ENCODE measurements around the gene STPG4. TPM values are rescaled to one million over a fixed set of nuclear protein-coding genes. Genes with fewer than 3 reads are reported as not detected.
A peak's percentile ranks its signal among the peaks of the same experiment; 100 is the strongest.

STPG4 gene
- total RNA-seq, 4 donors from 2014 or later: 0.30 to 2.6 (median 1.4) TPM; not detected in 1

- Histone ChIP-seq H3K27me3 (no peaks in the 10 kb centered on the region), H3K36me3 (peaks cover 0 to 3% (median 0%) of the 10 kb centered on the region in 3 donors), H3K4me1 (peaks cover 0 to 50% (median 24%) of the 10 kb centered on the region in 4 donors), H3K27ac (peak overlapping the region; percentile 97 to 100 (median 98)), H3K9me3 (no peaks in the 10 kb centered on the region), H3K4me3 (peak overlapping the region; percentile 60 to 96 (median 88))
- peak in 1 of 2 donors; percentile 38 for DNase-seq (ENCODE audit: low spot score in 2 of 2)
- WGBS, 2 donors: 1% methylated on average over 15 of the region's 15 CpGs
- TF ChIP-seq EP300 (IDR thresholded peaks at IDR 0.05) (peak in 1 of 2 donors; percentile 37), CTCF (IDR thresholded peaks at IDR 0.05) (no peak), POLR2A (IDR thresholded peaks at IDR 0.05) (no peak)
Observed at GRCh38 chr2:47174733-47175361, 19.7 kb upstream of the STPG4 start.

- no peak for DNase-seq (ENCODE audit: low spot score in 2 of 2)
- peak overlapping the region; percentile 97 to 100 (median 98) for H3K27ac ChIP-seq
- H3K4me3 ChIP-seq: peak overlapping the region; percentile 60 to 96 (median 88)
- 7 to 11% methylated on average over 9 of the region's 9 CpGs for WGBS, 2 donors
- TF ChIP-seq POLR2A (IDR thresholded peaks at IDR 0.05): no peak
- TF ChIP-seq EP300 (IDR thresholded peaks at IDR 0.05): no peak
- no peak for TF ChIP-seq CTCF (IDR thresholded peaks at IDR 0.05)
- peaks cover 0 to 57% (median 30%) of the 10 kb centered on the region in 4 donors for H3K4me1 ChIP-seq
- no peaks in the 10 kb centered on the region for H3K9me3 ChIP-seq
- peaks cover 0 to 5% (median 0%) of the 10 kb centered on the region in 3 donors for H3K36me3 ChIP-seq
- no peaks in the 10 kb centered on the region for H3K27me3 ChIP-seq
Observed at GRCh38 chr2:47173986-47174732, 19.1 kb upstream of the STPG4 start.

GRCh38 chr2:47172922-47173695 lies 18.0 kb upstream of the STPG4 start:
- Histone ChIP-seq H3K36me3 (peaks cover 0 to 16% (median 0%) of the 10 kb centered on the region in 3 donors), H3K4me3 (peak overlapping the region; percentile 2 to 96 (median 76)), H3K4me1 (peaks cover 0 to 68% (median 36%) of the 10 kb centered on the region in 4 donors), H3K9me3 (no peaks in the 10 kb centered on the region), H3K27me3 (no peaks in the 10 kb centered on the region), H3K27ac (peak overlapping the region; percentile 97 to 100 (median 98))
- no peak for DNase-seq (ENCODE audit: low spot score in 2 of 2)
- TF ChIP-seq POLR2A (IDR thresholded peaks at IDR 0.05) (no peak), CTCF (IDR thresholded peaks at IDR 0.05) (no peak), EP300 (IDR thresholded peaks at IDR 0.05) (no peak)
- 31 to 43% methylated on average over 3 of the region's 3 CpGs for WGBS, 2 donors

- 12 to 16% methylated on average over 9 of the region's 9 CpGs for whole genome bisulfite sequencing, 2 donors
- peaks cover 0 to 69% (median 36%) of the 10 kb centered on the region in 4 donors for H3K4me1 ChIP-seq
Observed at GRCh38 chr2:47172156-47172921, 17.2 kb upstream of the STPG4 start.

More at GRCh38 chr2:47172156-47172921, 17.2 kb upstream of the STPG4 start:
- Histone ChIP-seq H3K9me3 (no peaks in the 10 kb centered on the region), H3K36me3 (peaks cover 0 to 20% (median under 1%) of the 10 kb centered on the region in 3 donors), H3K4me3 (peak overlapping the region; percentile 10 to 96 (median 52)), H3K27me3 (no peaks in the 10 kb centered on the region), H3K27ac (peak overlapping the region in 3 of 4 donors; percentile 97 to 100 (median 99))
- DNase-seq (ENCODE audit: low spot score in 2 of 2): no peak
- TF ChIP-seq CTCF (IDR thresholded peaks at IDR 0.05) (no peak), EP300 (IDR thresholded peaks at IDR 0.05) (no peak), POLR2A (IDR thresholded peaks at IDR 0.05) (no peak)

Data from tibial nerve (tissue), 4 donors.